ENCODE data around the gene USPL1.

DNA sequence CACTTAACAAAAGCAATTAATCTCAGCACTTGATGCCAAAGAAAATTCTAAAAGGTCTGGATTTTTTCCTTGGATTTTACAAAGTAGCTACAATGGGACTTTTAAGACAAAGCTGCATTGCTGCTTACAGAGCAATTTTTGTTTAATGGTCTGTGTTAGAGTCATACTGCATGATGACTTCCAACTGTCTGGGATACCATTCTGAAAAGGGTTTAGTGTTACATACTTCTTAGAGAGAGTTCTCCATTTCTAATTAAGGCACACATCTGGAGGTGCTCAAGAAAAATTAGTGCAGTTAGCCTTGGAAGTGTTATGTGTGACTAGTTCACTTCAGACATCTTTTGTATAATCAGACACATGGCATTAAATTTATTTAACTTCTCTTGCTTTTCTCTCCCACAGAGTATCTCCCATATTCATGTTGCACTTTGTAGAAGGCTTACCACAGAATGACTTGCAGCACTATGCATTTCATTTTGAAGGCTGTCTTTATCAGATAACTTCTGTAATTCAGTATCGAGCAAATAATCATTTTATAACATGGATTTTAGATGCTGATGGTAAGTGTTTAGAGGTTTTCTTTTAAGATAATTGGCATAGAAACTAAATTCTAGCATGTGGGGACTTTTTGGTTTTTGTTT, 35.1 kb downstream of the USPL1 start:
- TF ChIP-seq, protein P1, sequence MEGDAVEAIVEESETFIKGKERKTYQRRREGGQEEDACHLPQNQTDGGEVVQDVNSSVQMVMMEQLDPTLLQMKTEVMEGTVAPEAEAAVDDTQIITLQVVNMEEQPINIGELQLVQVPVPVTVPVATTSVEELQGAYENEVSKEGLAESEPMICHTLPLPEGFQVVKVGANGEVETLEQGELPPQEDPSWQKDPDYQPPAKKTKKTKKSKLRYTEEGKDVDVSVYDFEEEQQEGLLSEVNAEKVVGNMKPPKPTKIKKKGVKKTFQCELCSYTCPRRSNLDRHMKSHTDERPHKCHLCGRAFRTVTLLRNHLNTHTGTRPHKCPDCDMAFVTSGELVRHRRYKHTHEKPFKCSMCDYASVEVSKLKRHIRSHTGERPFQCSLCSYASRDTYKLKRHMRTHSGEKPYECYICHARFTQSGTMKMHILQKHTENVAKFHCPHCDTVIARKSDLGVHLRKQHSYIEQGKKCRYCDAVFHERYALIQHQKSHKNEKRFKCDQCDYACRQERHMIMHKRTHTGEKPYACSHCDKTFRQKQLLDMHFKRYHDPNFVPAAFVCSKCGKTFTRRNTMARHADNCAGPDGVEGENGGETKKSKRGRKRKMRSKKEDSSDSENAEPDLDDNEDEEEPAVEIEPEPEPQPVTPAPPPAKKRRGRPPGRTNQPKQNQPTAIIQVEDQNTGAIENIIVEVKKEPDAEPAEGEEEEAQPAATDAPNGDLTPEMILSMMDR (IDR thresholded peaks at IDR 0.05 in 4 of 5, conservative IDR thresholded peaks at IDR 0.05 in 1 of 5) = no peak
- no peak for TF ChIP-seq POLR2A (IDR thresholded peaks at IDR 0.05)
